Stimulated activated CD8-positive, alpha-beta memory T cell treated with anti-CD3 and anti-CD28 coated beads, Interleukin-12 subunit alpha, Interleukin-12 subunit beta, amount 100 ng/mL, for 1 hour (primary cell): ENCODE measurements around the gene PSMD8.
"Not testable (repeated sequence)": the region's sequence is repeated elsewhere in the genome, so short reads cannot be mapped to it uniquely, and the experiment has no call there.

Experiments
- DNase-seq: peaks from one replicate; pipeline ENCODE4 v3.0.0-alpha.2; 2020; ENCODE audit warnings: low read depth

PSMD8 gene

GRCh38 chr19:38374332-38375097 is at the start of gene PSMD8:
PSMD8 (plus strand) TSS chr19:38374571; CDS start chr19:38374602, 31 bp downstream.
- peak; percentile 96 for DNase-seq

- DNase-seq, result no peak
Measured at GRCh38 chr19:38326591-38326990, 47.8 kb upstream of the PSMD8 start.

- no peak for DNase-seq
Measured at GRCh38 chr19:38329651-38330050, 44.7 kb upstream of the PSMD8 start.

- no peak for DNase-seq
Measured at GRCh38 chr19:38331728-38332127, 42.6 kb upstream of the PSMD8 start.

GRCh38 chr19:38333245-38333644 is 41.1 kb upstream of the PSMD8 start:
- DNase-seq, result no peak

- DNase-seq, result peak; percentile 90
Measured at GRCh38 chr19:38335949-38336637, 38.3 kb upstream of the PSMD8 start.

- DNase-seq, result peak; percentile 92
Measured at GRCh38 chr19:38336638-38337359, 37.6 kb upstream of the PSMD8 start.

- DNase-seq, result no peak
Measured at GRCh38 chr19:38337360-38337653, 37.1 kb upstream of the PSMD8 start.

- DNase-seq, result not testable (repeated sequence)
Measured at GRCh38 chr19:38339011-38339410, 35.4 kb upstream of the PSMD8 start.

GRCh38 chr19:38340927-38341326 is 33.4 kb upstream of the PSMD8 start:
- DNase-seq, result no peak

GRCh38 chr19:38346837-38347236 is 27.5 kb upstream of the PSMD8 start:
- DNase-seq, result no peak

- DNase-seq, result no peak
Measured at GRCh38 chr19:38350883-38351282, 23.5 kb upstream of the PSMD8 start.

GRCh38 chr19:38351865-38352395 is 22.4 kb upstream of the PSMD8 start:
- DNase-seq, result no peak

GRCh38 chr19:38352611-38353010 is 21.8 kb upstream of the PSMD8 start:
- no peak for DNase-seq

- DNase-seq, result no peak
Measured at GRCh38 chr19:38355728-38356725, 18.3 kb upstream of the PSMD8 start.

- no peak for DNase-seq
Measured at GRCh38 chr19:38358071-38358470, 16.3 kb upstream of the PSMD8 start.

- no peak for DNase-seq
Measured at GRCh38 chr19:38359242-38360021, 14.9 kb upstream of the PSMD8 start.

- no peak for DNase-seq
Measured at GRCh38 chr19:38360351-38360750, 14.0 kb upstream of the PSMD8 start.

GRCh38 chr19:38360839-38361631 is 13.3 kb upstream of the PSMD8 start:
- no peak for DNase-seq

GRCh38 chr19:38361633-38362075 is 12.7 kb upstream of the PSMD8 start:
- DNase-seq, result peak; percentile 30
